HG03432 (cell line): ENCODE data around the gene TK1.

Source experiments
- ATAC-seq: cut with Tn5 transposase; IDR thresholded peaks from one replicate; pipeline ENCODE4 v1.9.1; 2021; ENCODE audit warnings: mild to moderate bottlenecking, moderate library complexity; ENCODE audit not compliant: unreplicated experiment

Gene TK1

DNA sequence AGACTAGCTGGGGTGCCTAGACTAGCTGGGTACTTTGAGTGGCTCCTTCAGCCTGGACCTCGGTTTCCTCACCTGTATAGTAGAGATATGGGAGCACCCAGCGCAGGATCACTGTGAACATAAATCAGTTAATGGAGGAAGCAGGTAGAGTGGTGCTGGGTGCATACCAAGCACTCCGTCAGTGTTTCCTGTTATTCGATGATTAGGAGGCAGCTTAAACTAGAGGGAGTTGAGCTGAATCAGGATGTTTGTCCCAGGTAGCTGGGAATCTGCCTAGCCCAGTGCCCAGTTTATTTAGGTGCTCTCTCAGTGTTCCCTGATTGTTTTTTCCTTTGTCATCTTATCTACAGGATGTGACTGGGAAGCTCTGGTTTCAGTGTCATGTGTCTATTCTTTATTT, 36.2 kb upstream of the TK1 start:
- ATAC-seq = no peak

DNA sequence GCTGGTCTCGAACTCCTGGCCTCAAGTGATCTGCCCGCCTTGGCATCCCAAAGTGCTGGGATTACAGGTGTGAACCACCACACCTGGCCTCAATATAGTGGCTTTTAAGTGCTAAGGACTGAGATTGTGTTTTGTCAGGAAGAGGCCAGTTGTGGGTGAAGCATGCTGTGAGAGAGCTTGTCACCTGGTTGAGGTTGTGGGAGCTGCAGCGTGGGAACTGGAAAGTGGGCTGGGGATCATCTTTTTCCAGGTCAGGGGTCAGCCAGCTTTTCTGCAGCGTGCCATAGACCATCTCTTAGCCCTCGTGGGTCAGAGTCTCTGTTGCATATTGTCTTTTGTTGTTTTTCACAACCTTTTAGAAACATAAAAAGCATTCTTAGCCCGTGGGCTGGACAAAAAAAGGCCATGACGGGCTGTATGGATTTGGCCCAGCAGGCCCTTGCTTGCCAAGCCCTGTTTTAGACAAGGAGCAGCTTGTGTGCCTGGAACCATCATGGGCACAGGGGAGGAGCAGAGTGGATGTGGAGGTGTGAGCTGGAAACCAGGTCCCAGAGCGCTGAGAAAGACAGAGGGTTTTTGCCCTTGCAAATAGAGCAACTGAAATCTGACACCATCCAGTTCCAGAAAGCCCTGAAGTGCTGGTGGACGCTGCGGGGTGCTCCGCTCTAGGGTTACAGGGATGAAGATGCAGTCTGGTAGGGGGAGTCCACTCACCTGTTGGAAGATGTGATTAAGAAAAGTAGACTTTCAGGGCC, 32.7 kb upstream of the TK1 start:
- ATAC-seq = no peak

DNA sequence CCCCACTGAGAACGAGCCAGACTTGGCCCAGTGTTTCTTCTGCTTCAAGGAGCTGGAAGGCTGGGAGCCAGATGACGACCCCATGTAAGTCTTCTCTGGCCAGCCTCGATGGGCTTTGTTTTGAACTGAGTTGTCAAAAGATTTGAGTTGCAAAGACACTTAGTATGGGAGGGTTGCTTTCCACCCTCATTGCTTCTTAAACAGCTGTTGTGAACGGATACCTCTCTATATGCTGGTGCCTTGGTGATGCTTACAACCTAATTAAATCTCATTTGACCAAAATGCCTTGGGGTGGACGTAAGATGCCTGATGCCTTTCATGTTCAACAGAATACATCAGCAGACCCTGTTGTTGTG, 27.8 kb upstream of the TK1 start:
- ATAC-seq = no peak

DNA sequence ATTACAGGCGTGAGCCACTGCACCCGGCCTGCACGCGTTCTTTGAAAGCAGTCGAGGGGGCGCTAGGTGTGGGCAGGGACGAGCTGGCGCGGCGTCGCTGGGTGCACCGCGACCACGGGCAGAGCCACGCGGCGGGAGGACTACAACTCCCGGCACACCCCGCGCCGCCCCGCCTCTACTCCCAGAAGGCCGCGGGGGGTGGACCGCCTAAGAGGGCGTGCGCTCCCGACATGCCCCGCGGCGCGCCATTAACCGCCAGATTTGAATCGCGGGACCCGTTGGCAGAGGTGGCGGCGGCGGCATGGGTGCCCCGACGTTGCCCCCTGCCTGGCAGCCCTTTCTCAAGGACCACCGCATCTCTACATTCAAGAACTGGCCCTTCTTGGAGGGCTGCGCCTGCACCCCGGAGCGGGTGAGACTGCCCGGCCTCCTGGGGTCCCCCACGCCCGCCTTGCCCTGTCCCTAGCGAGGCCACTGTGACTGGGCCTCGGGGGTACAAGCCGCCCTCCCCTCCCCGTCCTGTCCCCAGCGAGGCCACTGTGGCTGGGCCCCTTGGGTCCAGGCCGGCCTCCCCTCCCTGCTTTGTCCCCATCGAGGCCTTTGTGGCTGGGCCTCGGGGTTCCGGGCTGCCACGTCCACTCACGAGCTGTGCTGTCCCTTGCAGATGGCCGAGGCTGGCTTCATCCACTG, 27.3 kb upstream of the TK1 start, which contains the start of gene BIRC5:
Gene BIRC5 (plus strand): TSS at position 238 of the 690 bp plus-strand sequence. CDS start 64 bp downstream, at position 302.
- peak; percentile 92 for ATAC-seq

DNA sequence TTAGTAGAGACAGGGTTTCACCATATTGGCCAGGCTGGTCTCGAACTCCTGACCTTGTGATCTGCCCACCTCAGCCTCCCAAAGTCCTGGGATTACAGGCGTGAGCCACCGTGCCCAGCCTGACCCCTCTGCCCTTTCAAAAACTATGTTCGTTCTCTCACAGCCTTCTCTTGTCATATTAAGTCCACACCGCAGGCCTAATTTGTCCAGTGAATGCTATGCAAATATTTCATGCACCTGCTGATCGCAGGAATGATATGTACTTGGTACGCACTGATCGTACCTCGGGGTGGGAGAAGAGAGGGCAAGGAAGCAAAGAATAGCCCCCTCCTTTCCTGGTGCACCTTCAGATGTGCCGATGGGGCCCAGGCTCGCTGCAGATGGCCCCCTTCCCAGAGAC, 24.2 kb upstream of the TK1 start:
- ATAC-seq = no peak

DNA sequence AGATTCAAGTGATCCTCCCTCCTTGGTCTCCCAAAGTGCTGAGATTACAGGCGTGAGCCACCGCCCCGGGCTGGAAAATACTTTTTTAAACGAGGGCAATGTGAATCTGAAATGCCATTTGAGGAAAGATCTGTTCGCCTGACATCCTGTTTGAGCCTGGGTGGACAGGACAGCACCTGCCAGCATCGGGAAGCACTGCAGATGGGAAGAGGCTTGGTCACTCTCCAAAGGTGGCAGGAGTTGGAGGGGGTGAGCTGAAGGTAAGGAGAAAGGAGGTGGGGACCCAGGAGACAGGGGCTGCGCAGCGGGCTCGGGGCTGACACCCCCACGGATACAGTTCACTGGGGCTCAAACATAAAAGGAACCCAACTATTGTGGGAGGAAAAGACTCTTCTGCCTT, 23.3 kb upstream of the TK1 start:
- ATAC-seq = no peak

DNA sequence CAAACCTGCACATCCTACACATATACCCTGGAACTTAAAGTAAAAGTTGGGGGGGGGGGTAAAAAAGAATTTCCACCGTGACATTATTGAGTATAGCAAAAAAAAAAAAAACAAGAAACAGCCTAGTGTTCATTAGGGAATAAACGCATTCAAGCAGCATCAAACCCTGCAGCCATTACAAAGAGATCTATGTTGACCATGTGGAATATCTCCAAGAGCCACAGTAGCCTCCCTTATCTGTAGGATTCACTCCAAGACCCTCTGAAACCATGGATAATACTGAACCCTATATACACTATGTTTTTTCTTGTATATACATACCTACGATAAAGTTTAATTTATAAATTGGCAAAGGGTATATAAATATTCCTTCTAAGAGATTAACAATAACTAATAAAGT, 21.6 kb upstream of the TK1 start:
- ATAC-seq = no peak

DNA sequence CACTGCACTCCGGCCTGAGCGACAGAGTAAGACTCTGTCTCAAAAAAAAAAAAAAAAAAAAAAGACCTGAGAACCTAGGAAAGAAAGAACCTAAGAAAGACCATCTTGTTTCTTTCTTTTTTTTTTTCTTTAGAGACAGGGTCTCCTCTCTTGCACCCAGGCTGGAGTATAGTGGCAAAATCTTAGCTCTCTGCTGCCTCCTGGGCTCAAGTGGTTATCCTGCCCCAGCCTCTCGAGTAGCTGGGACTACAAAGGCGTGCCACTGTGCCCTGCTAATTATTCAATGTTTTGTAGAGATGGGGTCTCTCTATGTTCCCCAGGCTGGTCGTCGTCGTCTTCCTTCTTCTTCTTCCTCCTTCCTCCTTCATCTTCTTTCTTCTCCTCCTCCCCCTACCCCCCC, 19.4 kb upstream of the TK1 start:
- no peak for ATAC-seq

DNA sequence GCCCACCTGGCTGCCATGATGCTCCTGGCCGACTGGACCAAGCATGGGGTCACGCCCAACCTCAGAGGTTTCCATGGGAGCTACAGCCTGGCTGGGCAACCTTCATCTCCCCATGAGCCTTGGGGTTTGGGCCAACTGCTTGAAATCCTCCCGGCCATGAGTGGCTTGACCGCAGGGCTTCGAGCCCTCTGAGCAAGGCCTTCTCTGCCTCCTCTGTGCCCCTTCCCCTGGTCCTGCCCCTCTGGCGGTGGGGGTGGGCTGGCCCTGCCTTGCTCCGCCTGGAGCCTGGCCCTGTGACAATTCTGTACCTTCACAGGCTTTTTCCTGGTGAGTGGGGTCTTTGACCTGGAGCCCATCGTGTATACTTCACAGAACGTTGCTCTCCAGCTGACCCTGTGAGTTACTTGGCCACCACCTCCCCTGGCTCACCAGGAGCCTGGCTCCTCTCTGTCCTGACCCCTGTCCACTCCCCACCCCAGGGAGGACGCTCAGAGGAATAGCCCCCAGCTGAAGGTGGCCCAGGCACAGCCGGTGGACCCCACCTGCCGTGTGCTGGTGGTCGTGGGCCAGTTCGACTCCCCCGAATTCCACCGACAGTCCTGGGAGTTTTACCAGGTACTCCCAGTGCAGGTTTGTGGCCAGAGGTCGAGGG, 18.4 kb upstream of the TK1 start:
- ATAC-seq = no peak

DNA sequence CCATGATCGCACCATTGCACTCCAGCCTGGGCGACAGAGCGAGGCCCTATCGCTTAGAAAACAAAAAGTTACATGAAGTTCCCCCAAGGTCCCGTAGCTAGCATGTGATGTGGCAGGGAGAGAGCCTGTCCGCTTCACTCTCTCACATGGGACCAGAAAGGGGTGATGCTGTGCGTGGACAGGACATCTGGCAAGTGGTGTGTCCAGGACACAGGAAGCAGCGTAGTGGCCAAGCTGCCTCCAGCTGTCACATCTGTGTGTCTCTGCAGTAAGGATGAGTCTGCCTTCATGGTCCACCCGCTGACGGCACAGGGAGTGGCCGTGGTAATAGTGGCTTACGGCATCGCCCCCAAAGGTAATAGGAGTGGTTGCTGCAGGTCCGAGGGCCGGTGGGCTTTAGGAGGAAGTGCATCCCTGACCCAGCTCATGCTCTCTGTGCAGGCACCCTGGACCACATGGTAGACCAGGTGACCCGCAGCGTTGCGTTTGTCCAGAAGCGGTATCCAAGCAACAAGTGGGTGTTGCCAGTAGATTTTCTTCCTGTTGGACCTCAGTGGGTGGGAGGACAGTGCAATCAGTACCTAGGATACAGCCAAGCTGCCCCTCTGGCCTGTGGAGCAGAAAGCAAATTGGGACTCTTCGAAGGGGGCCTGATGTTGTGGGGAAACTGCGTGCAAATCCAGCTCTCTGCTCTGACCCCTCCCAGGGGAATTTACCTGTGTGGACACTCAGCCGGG, 17.7 kb upstream of the TK1 start:
- no peak for ATAC-seq

DNA sequence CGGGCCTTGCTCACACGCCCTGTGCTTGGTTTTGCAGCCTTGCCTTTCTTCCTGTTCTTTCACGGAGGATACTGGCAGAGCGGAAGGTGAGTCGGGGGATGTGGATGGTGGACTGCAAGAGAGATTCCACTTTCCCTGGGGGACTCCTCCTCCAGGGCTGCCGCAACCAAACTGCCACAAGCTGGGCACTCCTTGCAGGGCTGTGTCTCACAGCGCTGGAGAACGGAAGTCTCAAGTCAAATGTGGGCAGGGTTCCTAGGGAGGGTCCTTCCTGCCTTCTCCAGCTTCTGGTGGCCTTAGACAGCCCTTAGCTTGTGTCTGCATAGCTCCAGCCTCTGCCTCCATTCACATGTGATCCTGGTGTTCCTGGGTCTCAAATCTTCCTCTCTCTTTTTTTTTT, 15.8 kb upstream of the TK1 start:
- ATAC-seq = no peak

DNA sequence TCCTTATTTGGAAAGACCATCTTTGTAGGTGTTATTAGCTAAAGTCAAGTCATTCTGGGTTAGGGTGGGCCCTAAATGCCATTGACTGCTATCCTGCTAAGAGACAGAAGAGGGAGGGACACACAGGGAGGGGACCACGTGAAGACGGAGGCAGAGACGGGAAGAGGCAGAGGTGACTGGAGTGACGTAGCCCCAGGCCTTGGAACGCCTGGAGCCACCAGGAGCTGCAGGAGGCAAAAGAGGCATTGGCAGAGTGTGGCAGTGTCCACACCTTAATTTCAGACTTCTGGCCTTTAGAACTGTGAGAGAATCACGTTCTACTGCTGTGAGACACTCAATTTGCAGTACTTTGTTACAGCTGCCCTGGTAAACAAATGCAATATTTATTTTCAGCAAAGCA, 13.6 kb upstream of the TK1 start:
- ATAC-seq = no peak

DNA sequence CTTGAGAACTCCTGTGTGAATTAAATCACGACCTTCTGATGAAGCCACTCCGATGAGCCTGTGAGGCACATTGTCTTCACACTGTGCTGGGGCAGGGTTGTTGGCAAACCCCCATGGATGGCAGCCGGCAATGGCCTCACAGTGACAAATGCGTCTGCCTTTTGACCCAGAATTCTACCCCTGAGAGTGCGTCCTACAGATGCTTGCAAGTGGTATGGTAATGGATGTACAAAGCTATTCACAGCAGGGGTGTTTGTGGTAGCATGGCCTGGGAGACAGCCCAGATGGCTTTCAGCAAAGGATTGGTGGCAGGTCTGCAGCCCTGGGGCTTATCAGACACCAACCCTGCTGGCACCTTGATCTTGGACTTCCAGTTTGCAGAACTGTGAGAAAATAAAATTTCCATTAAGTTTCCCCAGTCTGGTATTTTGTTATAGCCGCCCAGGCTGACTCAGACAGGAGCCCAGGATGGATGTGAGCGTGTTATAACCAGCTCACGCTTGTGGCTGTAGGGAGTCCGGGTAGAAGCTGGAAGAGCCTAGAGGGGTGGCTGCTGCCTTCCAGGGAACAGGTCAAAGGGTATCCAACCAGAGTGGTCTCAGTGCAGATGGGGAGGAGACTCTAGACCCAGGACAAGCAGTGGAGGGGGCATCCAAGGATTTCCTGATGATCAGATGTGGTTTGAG, 10.4 kb upstream of the TK1 start:
- ATAC-seq = no peak

DNA sequence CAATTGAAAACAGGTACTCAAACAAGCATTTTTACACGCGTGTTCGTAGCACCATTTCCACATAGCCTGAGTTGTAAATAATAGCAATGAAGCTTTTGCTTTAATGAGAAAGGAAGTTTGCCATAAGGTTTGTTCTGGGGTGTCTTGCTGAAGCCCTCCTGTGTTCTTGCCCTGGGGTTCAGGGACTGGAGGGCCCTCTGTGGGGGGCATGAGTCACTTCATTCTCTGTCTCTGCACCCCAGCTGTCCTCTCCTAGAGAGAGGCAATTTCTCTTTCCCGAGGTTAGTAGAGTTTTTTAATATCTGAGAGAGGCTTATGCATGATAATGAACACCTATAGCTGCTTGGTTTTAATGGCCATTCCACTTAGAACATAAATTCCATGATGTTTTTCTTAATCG, 9.9 kb upstream of the TK1 start:
- ATAC-seq = no peak

DNA sequence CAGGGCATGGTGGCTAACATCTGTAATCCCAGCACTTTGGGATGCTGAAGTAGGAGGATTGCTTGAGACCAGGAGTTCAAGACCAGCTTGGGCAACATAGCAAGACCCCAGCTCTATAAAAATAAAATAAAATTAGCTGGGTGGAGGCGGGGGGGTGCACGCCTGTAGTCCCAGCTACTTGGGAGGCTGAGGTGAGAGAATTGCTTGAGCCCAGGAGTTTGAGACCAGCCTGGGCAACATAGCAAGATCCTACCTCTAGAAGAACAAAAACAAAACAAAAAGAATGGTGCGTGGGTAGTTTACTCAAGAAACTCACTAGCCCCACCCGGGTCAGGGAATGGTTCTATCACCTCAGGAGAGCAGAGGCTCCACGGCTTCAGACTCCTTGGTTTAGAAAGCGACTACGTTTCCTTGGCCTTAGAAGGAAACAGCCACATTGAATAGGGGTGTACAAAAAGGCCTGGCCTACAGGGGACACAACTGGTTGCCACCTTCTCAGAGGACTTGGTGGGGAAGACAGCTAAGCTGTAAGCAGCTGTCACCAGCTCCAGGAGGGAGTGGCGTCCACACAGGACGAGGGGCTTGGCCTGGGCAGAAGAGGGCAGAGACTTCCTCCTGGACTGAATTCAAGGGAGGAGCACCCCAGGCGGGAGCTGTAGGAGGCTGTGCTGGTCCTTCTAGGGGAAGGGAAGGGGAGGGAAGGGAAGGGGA, 716 bp downstream of the TK1 start:
- no peak for ATAC-seq

DNA sequence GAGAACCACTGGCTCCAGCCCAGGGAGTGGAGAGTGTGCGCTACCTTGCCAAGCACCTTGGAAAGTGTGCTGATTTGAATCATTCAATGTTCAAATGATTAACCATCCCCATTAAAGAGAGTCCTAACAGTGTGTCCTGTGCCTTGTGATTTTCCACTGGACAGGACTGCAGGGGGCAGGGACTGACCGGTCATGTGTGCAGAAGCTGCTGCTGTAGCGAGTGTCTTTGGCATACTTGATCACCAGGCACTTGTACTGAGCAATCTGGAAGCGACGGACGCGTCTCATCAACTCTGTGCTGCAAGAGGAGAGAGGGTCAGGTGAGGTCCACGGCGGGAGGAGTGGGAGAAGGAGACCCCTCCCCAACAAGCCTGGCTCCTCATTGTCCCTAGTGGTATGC, 2.0 kb downstream of the TK1 start:
- no peak for ATAC-seq

DNA sequence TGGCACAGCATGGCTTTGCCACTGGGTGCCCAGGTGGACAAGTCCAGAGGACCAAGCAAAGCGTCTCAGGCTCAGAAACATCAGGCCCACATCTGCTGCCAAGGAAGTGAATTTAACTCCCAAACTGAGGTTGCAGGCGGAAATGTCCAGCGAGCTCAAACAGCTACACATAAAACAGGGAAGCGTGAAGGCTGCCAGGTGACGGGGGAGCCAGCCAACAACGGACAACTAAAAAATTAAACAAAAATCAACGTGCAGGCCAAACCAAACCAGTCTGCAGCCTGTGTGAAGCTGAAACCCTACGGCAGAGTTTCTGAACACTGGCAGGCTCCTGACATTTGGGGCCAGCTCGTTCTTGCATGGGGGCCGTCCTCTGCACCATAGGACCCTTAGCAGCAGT, 2.5 kb downstream of the TK1 start:
- no peak for ATAC-seq

DNA sequence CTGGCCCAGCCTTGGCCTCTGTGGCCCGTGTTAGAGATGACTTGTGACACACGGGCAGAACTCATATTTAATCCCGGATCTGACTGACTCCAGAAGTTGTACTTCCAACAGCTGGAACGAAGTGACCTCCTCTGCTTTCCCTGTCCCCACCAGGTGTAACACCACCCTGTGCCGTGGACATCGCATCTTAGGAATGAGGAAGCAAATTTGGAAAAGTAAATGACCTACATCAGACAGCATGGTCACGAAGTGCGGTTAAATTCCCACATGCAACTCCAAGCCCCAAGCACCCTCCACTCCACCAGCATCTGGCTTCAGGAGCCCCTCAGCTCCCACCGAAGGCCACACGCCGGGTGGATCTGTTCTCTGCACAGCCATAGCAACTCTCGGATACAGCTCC, 2.9 kb downstream of the TK1 start:
- ATAC-seq = no peak

DNA sequence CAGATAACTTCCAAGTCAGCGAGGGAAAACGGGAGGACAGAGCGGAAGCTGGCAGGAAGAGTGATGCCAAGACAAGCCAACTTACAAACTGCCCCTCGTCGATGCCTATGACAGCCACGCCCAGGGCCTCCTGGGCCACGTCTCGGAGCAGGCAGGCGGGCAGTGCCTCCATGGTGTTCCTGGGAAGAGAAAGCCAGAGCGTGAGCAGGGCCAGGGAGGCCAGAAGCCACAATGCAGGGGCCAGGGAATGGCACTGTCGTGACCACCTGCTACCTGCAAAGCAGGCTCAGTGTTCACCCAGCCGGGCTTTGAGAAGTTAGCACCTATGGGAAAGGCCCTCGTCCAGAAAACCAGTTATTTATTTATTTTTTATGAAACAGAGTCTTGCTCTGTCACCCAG, 4.3 kb downstream of the TK1 start:
- ATAC-seq = no peak

DNA sequence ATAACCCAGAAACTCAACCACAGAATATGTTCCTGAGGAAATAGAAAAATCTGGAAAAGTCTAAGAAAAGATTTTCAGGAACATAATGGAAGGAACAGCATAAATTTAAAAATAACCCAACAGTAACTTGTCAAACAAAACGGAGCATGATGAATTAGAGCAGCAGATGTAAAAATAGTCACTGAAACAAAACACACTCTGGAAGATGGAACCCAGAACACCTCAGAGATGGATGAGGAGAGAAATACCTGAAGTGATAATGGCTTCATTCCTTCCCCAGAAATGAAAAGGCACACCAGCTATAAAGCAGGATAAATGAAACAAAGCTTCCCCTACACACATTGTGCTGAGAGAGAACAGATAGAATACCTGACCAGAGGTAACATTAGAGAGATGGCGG, 6.3 kb downstream of the TK1 start:
- no peak for ATAC-seq
